ENCODE results near the gene CCDC88B. TPM values are rescaled to one million over a fixed set of nuclear protein-coding genes. Genes with fewer than 3 reads are reported as not detected.

Gene CCDC88B
- total and polyA plus RNA-seq, 10 of the 15 experiments (the other 5 are each of a cell fraction or from before 2014, with no cell fraction given) = 0.24 to 66.0 (median 19.2) TPM

- no peak for TF ChIP-seq ZBTB4 (CRISPR knock-in tag; IDR thresholded peaks at IDR 0.05)
- TF ChIP-seq SMARCA5 (IDR thresholded peaks at IDR 0.05) = no peak
- no peak for TF ChIP-seq E2F8 (IDR thresholded peaks at IDR 0.05; ENCODE audit: low read depth, partially characterized antibody)
- no peak for TF ChIP-seq BACH1 (IDR thresholded peaks at IDR 0.05; ENCODE audit: borderline replicate concordance)
- TF ChIP-seq MYC (IDR thresholded peaks at IDR 0.05; ENCODE audit: insufficient read depth, insufficient read length, insufficient replicate concordance, low read length, severe bottlenecking) = no peak
- no peak for TF ChIP-seq POLR2AphosphoS5 (IDR thresholded peaks at IDR 0.05; ENCODE audit: low read length)
- TF ChIP-seq ESRRA (IDR thresholded peaks at IDR 0.05; ENCODE audit: low read length) = no peak
- no peak for TF ChIP-seq EED (IDR thresholded peaks at IDR 0.05; ENCODE audit: low read depth)
- no peak for TF ChIP-seq HSF1 (IDR thresholded peaks at IDR 0.05; ENCODE audit: low read depth, low read length)
- no peak for TF ChIP-seq POU2F2 (IDR thresholded peaks at IDR 0.05; ENCODE audit: borderline replicate concordance, low read depth, low read length)
- no peak for TF ChIP-seq TCF3 (IDR thresholded peaks at IDR 0.05; ENCODE audit: borderline replicate concordance, insufficient read depth, low read depth, low read length)
Observed at GRCh38 chr11:64376071-64376470, 36.1 kb downstream of the CCDC88B start (continued).
